Brain pericyte (primary cell): ENCODE measurements around the gene LY6G5B.

ENCODE experiments used
- DNase-seq: peaks from one replicate; pipeline ENCODE4 v3.0.0-alpha.2; 2012; ENCODE audit warnings: low read depth, low spot score

Gene LY6G5B

DNA sequence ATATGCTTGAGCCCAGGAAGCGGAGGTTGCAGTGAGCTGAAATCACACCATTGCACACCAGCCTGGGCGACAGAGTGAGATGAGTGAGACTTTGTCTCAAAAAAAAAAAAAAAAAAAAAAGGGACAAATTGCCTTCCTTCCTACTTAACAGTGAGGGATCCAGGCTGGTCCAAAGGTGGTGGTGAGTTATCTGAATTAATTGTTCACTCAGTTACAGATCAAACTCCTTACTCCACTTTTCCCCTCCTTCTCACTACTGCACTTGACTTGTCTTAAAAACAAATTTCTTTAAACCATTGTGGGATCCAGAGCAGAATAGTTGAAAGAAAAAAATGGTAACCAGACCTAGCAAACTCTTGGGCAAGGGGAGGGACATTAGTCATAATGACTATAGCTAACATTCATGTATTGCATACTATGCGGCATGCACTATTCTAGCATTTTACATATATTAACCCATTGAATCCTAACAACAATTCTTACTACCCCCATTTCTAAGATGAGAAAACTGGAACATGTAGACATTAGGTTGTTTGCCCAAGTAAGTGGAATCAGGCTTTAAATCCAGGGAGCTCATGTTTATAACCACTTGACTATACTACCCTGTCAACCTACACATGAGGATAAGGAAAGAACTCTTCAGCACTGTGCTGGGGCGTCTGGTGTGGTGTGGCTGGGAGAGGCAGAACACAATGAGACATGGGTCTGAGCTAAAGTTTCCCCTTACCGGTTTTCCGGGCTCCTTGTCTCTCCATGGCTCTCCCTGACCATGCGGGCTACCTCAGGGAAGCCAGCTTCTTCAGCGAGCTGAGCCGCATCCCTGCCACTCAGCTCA, 6.4 kb upstream of the LY6G5B start:
- no peak for DNase-seq

DNA sequence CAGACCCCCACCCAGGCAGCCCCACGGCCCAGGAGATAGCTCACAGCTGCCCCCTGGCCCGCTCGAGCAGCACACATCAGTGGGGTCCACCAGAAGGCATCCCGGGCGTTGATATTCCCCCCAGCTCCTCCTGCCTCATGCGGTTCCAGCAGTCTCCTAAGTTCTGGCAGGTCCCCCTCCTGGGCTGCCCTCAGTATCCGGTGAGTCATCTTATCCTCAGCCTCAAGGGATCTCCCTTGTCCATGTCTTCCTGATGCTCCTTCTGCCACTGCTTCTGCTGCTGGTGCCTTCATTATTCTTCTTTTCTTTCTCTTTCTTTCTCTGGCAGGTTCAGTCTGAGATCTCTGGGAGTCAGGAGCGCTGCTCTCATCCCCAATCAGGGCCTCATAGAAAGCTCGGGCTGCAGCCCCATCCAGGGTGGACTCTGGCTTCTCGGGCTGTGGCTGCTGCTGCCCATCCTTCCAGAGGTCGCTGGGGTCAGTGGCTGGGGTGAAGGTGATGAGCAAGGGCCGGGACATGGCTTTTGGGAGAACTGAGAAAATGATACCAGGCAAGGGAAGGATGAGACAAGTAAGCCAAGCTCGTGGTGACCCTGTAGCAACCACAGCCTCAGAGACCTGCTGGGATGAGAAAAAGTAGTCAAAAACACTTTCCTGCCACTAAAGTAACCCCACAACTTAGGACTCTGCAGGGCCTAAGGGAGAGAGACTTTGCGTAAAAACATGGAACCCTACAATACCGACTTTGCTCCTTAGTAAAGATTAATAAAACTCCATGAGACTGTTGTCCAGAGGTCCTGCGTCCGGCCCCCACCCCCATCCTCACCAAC, 5.6 kb upstream of the LY6G5B start:
- DNase-seq: no peak

DNA sequence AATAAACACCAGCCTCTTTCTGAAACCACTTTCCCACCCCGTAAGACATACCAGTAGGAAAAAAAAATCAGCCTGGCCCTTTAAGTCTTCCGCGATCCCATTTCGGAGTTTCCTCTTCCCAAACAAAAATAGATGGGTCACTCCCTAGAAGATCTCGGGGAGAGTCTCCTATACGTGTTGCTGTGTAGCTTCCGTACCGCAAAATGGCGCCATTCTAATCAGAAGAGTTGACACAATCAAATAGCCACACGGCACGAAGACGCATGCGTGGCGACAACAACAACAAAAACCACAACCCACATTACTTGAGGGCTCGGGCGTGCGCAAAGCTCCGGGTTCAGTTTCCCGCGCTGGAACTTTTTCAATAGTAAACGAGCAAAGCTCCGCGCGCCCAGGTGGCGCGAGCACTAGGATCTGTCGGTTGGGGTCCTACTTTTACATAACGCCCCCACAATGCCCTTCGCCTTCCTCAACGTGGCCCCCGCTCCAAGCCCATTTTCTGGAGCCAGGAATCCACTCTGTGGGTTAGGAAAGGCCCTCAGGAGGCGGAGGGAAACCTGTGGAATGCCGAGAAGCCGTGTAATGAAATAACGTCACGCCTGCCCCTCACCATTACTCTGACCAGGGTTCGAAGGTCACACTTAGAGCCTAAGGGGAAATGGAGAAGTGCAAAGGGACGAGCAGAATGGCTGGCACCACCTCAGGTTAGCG, 4.8 kb upstream of the LY6G5B start, which contains the start of gene GPANK1:
GPANK1 (minus strand) TSS at position 208 of the 711 bp plus-strand sequence. CDS start 519 bp downstream, outside the sequence.
- peak; percentile 82 for DNase-seq

DNA sequence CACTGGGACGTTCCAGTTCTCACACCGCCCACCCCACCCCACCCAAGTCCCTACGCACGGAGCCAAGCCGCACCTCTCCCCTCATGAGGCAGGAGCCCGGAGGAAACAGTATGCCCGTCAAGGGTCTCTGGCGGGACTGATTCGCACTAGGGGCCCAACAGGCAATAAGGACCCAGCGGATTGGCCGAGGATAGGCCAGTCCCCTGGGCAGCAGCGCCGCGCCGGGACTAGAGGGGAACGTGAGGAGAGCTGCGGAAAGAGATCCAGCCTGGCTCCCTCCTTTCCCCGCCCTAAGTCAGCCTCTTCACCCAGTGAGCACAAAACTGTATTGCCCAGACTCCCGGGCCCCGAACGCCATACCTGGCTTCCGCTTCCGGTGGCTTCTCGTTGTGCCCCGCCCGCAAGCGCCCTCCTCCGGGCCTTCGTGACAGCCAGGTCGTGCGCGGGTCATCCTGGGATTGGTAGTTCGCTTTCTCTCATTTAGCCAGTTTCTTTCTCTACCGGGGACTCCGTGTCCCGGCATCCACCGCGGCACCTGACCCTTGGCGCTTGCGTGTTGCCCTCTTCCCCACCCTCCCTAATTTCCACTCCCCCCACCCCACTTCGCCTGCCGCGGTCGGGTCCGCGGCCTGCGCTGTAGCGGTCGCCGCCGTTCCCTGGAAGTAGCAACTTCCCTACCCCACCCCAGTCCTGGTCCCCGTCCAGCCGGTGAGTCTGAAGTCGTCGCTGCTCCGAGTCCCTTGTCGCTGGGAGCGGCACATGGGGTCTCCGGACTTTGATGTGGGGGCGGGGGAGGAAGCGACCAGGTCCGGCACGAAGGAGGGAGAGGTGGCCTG, 4.1 kb upstream of the LY6G5B start, which contains the start of gene CSNK2B:
CSNK2B (plus strand) TSS at position 580 of the 836 bp plus-strand sequence. CDS start 752 bp downstream, outside the sequence.
- peak; percentile 90 for DNase-seq

DNA sequence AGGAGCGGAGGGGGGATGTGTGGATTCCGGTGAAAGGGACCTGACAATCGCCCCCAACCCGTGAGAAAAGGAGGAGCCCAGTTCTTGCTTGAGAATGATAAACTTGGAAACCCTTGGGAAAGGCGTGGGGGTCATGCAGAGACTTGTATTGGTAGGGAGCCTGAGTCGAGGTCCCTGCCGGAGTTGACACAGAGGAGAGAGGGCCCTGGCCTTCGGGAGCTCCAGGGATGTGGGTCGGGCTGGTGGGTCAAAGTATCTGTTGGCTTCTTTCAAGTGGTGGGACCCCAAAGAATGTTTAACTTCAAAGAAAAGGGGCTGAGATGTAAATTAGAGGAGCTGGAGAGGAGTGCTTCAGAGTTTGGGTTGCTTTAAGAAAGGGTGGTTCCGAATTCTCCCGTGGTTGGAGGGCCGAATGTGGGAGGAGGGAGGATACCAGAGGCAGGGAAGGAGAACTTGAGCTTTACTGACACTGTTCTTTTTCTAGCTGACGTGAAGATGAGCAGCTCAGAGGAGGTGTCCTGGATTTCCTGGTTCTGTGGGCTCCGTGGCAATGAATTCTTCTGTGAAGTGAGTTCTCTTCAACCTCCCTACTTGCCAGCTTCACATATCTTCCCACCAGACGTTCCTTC, 3.3 kb upstream of the LY6G5B start:
- DNase-seq: no peak

DNA sequence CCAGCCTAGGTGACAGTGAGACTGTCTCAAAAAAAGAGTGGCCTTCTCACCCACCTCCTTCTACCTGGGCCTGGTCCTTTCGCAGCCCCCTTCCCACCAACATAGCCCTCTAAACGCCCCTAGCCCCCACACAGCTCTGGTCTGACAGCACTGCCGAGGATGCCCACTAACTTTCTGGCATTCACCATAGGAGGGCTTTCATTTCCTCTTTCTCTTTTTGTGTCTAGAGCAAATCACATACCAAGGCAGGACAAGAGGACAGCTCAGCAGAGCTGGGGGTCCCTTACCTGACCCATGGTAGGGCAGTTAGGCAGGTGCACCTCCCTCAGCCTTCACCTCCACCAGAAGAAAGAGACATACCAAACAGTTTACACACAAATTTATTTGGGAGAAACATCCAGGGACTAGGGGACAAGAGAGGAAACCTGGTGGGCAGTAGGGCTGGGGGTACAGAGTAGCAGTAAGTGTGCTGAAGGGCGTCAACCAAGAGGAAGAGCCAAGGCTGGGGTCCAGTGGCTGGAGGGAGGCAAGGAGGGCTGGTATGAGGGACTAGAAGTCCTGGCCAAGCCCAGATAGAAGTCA, 6.6 kb downstream of the LY6G5B start:
- DNase-seq: no peak

DNA sequence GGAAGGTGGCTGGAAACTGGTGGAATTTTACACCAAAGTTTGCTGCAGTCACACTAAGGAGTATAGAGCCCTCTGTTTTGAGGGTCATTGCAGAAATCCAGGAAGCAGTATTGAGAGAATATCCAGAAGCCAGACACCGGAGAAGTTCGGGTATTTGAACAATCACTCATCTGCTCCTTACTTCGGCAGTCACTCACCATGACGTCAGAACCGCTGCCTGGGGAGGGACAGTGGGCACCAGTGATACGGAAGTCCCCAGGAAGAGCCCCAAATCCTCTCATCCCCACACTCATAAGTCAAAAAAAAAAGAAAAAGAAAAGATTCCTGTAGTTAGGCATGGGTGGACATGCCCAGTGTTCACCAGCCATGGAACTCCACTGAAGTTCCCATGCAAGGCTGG, 7.1 kb downstream of the LY6G5B start:
- DNase-seq: no peak

DNA sequence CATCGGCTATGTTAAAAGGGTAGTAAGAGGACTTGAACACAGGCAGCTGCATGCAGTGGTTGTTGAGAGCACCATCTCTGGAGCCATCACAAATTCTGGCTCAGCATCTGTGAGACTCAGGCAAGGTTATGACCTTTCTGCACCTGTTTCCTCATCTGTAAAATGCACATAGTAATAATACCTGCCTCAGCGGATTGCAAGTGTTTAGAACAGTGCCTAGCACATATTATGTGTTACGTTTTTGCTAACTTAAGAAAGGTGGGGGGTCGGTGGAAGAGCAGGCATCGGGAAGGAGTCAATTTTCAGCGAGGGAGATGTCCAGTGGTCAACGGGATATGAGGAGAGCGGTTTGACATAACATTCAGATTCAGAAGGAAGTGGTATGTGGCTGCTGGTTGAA, 8.2 kb downstream of the LY6G5B start:
- DNase-seq: no peak

DNA sequence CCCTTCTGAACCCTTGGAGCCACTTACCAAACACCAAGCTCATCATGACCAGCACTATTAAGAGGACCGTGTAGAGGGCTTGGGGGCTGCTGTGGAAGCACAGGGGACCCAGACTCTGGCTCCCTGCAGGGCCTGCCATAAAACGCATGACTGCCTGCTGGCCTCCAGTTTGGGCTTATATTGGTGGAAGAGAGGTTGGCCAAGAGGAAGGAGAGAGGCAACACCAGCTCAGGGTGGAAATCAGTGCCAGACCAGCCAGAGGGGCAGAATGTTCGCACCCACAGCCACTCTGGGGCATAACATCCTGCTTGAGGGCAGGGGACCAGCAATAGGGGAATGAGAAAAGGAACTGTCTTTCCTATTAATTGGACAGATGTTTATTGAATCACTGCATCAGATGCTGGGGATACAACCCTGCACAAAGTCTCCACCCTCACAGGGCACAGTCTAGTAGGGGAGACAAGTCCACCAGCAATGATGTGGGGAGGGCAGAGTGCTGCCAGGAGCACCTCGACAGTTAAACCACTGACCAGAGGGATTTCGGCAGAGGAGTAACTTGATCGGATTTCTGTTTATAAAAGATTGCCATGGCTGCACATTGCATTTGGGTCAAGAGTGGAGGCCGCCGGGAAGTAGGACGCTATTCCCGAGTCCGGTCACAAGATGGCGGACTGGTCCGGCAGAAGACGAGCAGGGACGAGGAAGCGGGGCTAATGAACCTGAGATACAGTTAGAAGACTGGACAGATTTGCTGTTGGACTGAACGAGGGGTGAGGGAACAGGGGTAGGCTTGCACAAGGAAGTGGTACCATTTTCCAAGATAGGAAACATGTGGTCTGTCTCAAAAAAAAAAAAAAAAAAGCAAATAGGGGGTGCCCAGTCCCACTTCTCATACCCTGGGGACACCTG, 10.7 kb downstream of the LY6G5B start, which contains the start of gene LY6G5C:
LY6G5C (minus strand) TSS at position 842 of the 909 bp plus-strand sequence; CDS start at position 148, 694 bp downstream.
- DNase-seq: peak; percentile 79

DNA sequence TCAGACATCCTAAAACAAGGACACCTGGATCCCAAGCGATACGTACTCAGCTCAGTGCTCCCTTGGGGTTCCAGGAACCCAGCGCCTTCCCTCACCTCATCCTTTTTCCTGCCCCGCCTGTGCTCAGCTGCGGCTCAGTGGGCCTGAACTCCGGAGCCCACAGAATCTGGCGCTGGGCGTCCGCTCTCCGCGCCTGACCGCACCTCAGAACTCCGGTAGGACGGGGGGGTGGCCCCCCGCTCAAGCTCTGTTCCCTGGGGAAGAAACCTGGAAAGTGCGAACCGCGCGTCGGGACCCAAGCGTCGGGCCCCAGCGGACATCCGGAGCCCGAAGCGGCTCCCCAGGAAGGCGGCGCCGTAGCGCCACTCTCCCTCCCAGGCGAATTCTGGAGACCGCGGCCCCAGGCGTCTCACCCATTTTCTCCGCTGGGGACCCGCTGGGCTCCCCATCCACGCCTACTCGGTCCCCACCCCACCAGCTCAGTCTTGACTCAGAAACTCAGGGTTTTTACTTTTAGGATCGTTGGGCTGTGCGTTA, 11.4 kb downstream of the LY6G5B start:
- DNase-seq: no peak

DNA sequence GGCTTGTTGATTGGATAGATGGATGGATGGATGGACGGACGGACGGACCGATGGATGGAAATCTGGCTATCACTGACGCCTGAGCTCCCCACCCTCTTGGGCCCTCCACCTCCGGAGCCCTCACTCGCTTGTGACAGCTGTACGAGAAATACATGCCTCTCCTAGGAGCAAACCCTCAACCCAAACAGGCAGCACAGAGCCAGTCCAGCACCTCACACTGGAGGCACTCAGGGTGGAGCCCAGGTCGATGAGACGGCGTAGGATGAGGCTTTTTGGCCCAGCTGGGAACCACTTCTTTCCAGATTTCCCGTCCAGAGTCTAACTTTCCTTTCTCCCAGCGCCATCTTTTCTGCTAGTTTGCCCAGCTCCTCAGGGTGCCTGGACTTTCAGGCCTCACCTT, 13.8 kb downstream of the LY6G5B start:
- no peak for DNase-seq

DNA sequence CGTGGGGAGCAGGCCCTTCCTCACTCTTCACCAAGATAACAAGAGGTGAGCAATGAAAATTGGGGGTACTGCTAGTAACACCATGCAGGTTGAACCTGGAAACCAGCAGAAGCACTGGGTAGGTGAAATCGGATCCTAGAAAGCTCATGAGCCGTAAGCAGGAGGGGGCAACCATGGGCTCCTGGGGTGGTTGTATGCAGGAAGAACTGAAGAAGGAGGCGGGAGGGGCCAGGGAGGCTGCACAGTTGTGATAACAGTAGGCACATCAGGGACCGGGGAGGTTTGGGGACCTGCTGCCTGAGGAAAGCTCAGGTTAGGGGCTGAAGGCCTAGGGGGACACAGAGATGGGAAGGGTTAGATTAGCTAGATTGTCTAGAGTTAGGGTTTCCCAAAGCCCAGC, 16.7 kb downstream of the LY6G5B start:
- no peak for DNase-seq

DNA sequence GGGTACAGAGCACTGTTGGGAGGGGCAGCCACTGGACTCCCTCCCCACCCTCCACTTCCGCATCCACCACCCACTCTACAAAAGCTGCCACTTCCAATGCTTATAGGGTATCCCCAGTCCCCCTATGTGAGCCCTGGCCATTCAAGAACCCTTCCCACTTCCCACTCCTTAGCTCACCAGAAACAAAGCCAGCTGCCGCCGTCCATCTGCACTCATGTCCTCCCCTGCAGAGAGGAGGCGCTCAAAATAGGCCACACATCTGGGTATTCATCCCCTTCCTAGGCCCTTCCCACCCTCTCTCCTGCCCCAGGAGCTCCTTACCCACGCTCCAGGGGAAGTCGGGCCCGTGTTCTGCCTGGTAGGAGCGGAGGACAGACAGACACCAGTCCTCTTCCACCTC, 17.5 kb downstream of the LY6G5B start:
- DNase-seq: no peak

DNA sequence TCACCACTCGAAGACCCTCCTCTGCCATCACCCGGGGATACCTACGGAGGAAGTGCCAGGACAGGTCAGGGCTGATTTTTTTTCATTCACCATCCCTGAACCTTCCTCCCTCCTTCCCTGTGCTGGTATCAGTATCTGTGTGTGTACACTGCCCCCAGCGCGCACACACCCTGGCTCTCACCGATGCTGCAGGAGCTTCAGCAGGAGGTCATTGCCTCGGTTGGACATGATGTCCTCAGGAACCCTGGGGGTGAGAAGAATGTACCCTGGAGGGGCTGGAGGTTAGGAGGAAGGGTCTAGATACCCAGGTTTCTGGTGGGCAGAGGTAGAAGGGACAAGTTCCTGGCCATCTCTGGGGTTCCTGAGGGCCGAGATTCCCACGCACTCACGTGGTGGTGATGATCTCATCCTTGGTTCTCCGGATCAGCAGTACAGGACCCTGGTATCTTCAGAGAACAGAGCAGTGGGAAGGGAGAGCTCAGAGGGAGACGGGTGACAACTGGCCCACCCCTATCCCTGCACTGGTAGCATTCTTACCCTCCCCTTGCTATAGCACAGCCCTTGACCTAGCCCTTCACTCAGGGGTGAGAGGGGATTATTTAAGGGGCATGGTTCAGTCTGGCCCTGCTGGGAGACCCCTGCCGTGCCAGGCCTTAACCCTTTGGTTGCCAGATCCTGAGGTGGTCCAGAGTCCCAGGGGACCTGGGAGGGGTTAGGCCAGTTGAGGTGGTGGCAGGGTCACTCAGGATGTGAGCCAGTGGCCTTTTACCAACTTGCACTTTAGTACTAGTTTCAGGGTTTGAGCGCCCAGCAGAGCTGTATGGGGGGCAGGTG, 18.3 kb downstream of the LY6G5B start:
- no peak for DNase-seq

DNA sequence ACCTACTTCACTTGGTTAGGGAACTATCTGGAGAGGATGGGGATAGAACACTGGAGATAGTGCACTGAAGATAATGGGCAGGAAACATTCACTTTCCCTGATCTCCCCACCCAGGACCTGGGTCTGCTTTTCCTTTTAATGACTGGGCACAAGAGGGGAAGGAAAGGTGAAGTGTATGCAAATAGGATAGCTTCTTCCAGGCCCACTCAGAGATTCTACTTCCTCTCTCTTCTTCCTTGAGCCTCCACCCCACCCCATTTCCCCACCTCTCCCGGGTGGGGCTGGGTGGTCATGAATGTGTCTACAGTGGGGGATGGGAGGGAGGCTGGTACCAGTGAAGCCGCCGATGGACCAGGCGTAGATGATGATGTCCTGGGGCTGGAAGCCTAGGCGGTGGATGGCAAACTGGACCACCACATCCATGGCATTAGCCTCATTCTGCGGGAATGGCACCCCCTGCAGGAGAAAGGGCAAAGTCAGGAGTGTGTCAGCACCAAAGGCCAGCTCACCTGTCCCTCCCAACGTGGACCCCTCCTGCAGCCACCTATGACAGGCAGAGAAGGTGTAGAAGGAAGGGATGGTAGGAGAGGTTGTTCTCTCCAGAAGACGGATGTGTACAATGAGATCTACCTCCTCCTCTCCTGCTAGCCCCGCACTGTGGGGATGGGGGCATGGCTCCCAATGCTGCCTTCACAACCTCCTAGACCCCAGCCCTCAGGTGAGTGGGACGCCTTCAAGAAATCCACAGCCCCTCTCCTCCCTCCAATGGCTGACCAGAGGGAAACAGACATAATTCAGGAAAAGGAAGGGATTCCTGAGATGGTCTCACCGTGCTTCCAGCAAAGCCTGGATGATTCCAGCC, 19.7 kb downstream of the LY6G5B start:
- no peak for DNase-seq

DNA sequence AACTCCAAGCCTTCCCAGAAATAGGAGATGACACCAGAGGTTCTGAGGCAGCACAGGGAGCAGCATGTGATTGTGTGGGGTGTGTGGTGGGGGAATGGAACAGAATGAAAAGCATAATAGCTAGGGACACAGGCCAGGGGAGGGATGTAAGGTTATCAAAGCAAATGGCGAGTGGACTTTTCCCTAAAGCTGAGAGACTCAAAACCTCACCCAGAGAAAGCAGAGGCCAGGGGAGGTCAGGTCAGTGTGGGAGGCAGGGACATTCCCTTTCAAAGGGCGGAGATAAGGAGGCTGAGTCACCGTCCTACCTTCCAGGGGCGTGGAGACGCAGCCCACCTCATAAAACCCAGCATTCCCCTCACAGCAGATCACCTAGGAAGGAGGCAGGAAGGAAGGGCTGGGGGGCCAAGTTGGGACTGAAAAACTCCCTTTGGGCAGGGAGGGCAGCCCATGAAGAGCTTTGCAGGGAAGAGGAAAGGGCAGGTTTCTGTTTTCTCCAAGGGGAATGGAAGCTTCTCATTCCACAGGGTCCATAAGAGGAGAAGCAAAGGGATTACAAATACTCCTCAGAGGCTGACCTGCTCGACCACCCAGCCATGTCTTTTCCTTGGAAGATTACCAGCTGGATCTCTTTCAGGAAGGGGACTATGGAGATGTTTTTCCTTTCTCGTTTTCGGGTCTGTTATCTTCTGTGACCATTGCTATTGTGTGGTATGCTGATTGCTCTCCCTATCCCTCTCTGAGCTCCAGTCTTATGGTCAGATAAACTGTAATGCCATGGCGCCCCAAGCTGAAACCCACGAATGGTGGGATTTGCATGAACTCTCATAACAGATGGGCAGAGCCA, 20.7 kb downstream of the LY6G5B start:
- DNase-seq: no peak
